Stimulated activated naive CD8-positive, alpha-beta T cell treated with anti-CD3 and anti-CD28 coated beads, Interleukin-15, Interleukin-2, amounts not matched to agents 100 ng/mL and 50 ng/mL, for 24 hours (primary cell): Measurements from ENCODE around the gene YARS1.

Source experiments
- H3K27ac Mint-ChIP-seq: one replicate; pipeline ENCODE4 v1.8.0; 2021; ENCODE audit warnings: mild to moderate bottlenecking, mixed read lengths
- H3K27me3 Mint-ChIP-seq: one replicate; pipeline ENCODE4 v1.8.0; 2021; ENCODE audit warnings: mixed read lengths
- H3K36me3 Mint-ChIP-seq: one replicate; pipeline ENCODE4 v1.8.0; 2021; ENCODE audit warnings: low read depth, mixed read lengths
- H3K4me1 Mint-ChIP-seq: one replicate; pipeline ENCODE4 v1.8.0; 2021; ENCODE audit warnings: low read depth, mixed read lengths
- H3K4me3 Mint-ChIP-seq: one replicate; pipeline ENCODE4 v1.8.0; 2021; ENCODE audit warnings: mild to moderate bottlenecking, mixed read lengths
- H3K9me3 Mint-ChIP-seq: one replicate; pipeline ENCODE4 v1.8.0; 2021; ENCODE audit warnings: mixed read lengths

Gene YARS1

DNA sequence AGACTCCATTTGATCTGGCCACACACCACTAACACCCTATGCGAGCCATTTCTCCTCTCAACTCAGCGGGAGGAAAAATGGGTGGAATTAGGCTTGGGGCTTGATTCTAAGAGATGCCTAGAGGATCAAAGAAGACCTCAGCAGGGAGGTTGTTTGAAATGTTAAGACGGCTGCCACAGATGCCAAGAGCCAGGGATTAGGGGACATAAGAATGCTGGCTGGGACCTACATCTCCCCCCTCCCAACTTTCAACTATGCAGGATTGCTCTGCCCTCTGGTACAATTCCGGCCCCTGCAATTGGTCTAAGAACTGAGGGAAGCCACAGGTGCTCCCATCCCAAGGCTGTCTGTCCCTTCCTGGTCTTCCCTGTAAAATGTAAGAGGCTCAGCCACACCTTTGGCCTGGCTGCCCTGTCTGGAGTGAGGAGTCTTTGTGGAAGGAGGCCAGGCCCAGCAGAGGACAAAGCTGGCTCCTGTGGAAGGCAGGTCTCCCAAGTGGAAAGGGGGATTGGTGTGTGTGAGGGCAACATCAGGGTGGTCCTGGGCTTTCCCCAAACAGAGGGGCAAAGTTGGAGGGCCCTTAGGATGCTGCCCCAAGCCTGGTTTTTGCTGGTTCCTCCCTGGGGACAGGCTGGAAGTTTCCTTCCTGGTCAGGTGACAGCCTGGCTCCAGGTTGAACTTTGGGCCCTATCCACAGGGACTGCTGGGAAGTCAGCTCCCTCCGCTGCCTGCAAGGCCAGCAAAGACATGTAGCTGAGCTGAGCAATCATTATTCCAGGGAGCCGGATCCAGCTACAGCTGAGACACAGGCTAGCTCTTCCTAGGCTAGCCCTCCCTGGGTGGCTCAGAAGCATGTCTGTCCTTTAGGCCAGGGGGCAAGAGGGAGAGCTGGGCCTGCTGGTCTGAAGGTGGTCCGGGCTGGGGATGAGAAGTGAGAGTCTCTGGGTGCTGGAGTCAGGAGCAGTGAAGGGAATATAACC lies 80.1 kb downstream of the YARS1 start:
- Mint-ChIP-seq H3K27ac (no peak overlapping the region), H3K36me3 (no peaks in the 10 kb centered on the region), H3K4me1 (no peaks in the 10 kb centered on the region), H3K9me3 (no peaks in the 10 kb centered on the region), H3K4me3 (no peak overlapping the region), H3K27me3 (peaks cover 9% of the 10 kb centered on the region)

DNA sequence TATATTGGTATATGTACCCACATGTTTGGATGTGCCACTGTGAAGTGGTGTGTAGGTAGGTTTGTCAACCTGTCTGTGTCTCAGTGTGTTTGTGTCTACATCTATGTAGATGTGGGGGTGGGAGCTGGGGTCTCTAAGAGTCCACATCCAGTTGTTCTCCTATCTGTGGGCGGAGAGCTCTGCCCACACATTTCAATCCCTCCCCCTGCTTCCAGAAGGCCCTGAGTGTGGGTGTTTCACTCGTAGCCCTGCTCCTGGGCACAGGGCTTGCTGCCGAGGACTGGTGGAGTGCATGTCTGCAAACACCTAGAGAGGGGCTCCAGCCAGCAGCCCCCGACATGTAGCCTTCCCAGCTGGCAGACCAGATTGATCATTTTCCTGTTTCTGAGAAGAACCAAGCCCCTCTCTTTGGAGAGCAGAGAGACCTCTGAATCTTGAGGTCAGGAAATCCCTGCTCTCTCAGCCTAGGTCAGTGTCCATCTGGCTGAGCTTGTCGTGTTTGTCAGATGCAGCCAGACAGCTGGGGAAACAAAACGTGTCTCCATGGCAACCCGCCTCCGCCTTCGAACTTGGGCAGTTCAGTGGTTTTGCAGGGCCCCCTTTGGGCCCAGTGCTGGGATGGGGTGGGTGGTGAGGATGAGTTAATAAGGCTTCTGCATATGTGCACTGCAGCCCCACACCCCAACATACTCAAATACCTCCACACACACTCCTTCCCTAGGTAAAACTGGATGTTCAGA lies 83.4 kb downstream of the YARS1 start:
- peaks cover 3% of the 10 kb centered on the region for H3K4me1 Mint-ChIP-seq
- no peak overlapping the region for H3K4me3 Mint-ChIP-seq
- no peak overlapping the region for H3K27ac Mint-ChIP-seq
- H3K27me3 Mint-ChIP-seq, result no peaks in the 10 kb centered on the region
- H3K9me3 Mint-ChIP-seq, result no peaks in the 10 kb centered on the region
- H3K36me3 Mint-ChIP-seq, result no peaks in the 10 kb centered on the region

DNA sequence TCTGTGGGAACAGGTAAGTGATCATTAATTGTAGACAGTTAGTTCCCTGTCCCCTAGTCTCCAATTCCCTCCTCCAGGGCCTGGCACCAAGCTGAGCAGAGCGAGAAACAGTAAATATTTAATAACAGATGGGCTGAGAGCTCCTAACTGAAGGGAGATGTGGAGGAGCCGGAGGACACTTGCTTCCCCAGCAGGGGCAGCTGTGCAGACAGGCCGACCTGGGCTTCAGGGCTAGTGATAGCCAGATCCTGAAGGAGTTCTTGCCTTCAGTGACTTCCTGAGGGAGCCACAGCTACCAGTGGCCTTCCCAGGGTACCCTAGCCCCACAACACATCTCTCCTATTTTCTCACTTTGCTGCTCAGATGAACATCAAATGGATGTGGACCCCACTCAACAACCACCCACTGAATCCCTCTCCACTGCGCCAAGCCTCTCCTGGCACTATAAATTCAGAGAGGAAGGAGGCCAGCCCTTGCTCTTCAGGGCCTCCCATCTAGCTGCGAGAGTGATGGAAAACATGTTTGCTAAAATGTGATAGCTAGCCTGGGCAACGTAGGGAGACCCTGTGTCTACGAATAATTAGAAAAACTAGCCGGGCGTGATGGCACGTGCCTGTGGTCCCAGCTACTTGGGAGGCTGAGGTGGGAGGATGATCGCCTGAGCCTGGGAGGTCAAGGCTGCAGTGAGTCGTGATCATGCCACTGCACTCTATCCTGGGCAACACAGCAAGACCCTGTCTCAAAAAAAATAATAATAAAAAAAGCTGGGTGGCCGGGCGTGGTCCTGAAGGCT lies 87.7 kb downstream of the YARS1 start:
- Mint-ChIP-seq H3K4me1 (peaks cover 13% of the 10 kb centered on the region), H3K27me3 (peaks cover 4% of the 10 kb centered on the region), H3K27ac (no peak overlapping the region), H3K9me3 (no peaks in the 10 kb centered on the region), H3K4me3 (no peak overlapping the region), H3K36me3 (no peaks in the 10 kb centered on the region)

DNA sequence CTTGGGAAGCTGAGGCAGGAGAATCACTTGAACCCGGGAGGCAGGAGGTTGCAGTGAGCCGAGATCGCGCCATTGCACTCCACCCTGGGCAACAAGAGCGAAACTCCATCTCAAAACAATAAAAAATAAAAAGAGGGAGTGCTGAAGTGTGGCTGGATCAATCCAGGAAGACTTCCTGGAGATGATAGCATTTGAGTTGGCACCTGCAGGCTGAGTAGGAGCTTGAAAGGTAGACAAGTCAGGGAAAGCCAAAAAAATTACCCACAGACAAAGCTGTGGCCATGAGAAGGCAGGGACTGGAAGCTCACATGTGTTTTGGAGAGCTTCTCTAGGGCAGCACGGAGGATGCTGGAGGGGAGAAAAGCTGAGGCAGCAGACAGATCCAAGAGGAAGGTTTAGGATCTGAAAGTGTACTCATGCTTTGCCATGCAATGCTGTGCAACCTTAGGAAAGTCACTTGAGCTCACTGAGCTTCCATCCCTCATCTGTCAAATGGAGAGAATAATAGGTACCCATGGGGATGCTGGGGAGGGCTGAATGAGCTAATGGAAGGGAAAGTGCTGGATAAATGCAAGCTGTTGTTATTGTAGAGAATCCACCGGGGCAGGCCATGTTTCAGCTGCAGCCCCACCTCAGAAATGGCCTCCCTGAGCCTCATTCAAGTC lies 88.6 kb downstream of the YARS1 start:
- Mint-ChIP-seq H3K36me3 (no peaks in the 10 kb centered on the region), H3K27ac (no peak overlapping the region), H3K4me3 (no peak overlapping the region), H3K27me3 (peaks cover 4% of the 10 kb centered on the region), H3K4me1 (peaks cover 13% of the 10 kb centered on the region), H3K9me3 (no peaks in the 10 kb centered on the region)

DNA sequence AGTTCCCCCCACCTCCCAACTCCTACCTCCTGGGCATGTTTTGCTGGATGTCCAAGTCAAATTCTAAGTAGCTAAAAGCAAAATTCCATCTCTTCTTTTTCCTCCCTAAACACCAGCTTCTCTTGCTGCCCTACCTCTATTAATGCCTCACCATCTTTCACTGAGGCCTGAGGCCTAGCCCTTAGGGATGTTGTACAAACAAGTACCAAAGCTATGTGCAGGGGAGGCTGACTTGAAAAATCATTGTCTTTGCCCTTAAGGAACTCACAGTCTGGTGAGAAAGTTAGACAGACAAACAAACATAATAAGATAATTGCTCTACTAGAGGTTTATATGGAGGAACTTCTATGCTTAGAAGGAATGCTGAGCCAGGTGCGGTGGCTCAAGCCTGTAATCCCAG lies 89.3 kb downstream of the YARS1 start:
- Mint-ChIP-seq H3K4me1 (peaks cover 13% of the 10 kb centered on the region), H3K27me3 (peaks cover 4% of the 10 kb centered on the region)

DNA sequence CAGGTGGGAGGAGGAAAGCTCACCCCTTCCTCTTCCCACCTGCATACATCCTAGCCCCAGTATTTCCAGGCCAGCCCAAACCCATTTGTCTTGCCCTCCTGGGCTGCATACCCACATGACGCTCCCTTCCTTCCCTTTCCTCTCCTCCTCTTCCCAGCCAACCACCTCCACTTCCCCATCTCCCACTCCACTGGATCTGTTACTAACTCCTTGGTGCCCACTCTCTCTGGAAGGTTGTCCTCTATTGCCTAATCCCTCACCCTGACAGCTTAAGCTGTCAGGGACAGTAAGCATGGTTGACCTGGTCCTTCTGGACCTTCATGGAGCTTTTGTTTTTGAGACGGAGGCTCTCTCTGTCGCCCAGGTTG lies 91.6 kb downstream of the YARS1 start:
- H3K27me3 Mint-ChIP-seq, result peaks cover 4% of the 10 kb centered on the region
- H3K4me1 Mint-ChIP-seq, result peaks cover 10% of the 10 kb centered on the region
- no peak overlapping the region for H3K27ac Mint-ChIP-seq
- H3K36me3 Mint-ChIP-seq, result no peaks in the 10 kb centered on the region
- H3K9me3 Mint-ChIP-seq, result no peaks in the 10 kb centered on the region
- H3K4me3 Mint-ChIP-seq, result no peak overlapping the region

More for the DNA sequence above, 89.3 kb downstream of the YARS1 start:
- no peaks in the 10 kb centered on the region for H3K9me3 Mint-ChIP-seq
- no peak overlapping the region for H3K4me3 Mint-ChIP-seq
- no peak overlapping the region for H3K27ac Mint-ChIP-seq
- no peaks in the 10 kb centered on the region for H3K36me3 Mint-ChIP-seq
